Stimulated activated naive CD8-positive, alpha-beta T cell treated with anti-CD3 and anti-CD28 coated beads, Interleukin-15, Interleukin-2, amounts not matched to agents 100 ng/mL and 50 ng/mL, for 24 hours (primary cell): ENCODE results near the gene ASTL.
A peak's percentile ranks its signal among the peaks of the same experiment; 100 is the strongest.
"Not testable (repeated sequence)": the region's sequence is repeated elsewhere in the genome, so short reads cannot be mapped to it uniquely, and the experiment has no call there.

Source experiments
- H3K27ac Mint-ChIP-seq: one replicate; pipeline ENCODE4 v1.8.0; 2021; ENCODE audit warnings: mild to moderate bottlenecking, mixed read lengths
- H3K27me3 Mint-ChIP-seq: one replicate; pipeline ENCODE4 v1.8.0; 2021; ENCODE audit warnings: mixed read lengths
- H3K36me3 Mint-ChIP-seq: one replicate; pipeline ENCODE4 v1.8.0; 2021; ENCODE audit warnings: low read depth, mixed read lengths
- H3K4me1 Mint-ChIP-seq: one replicate; pipeline ENCODE4 v1.8.0; 2021; ENCODE audit warnings: low read depth, mixed read lengths
- H3K4me3 Mint-ChIP-seq: one replicate; pipeline ENCODE4 v1.8.0; 2021; ENCODE audit warnings: mild to moderate bottlenecking, mixed read lengths
- H3K9me3 Mint-ChIP-seq: one replicate; pipeline ENCODE4 v1.8.0; 2021; ENCODE audit warnings: mixed read lengths

ASTL gene

DNA sequence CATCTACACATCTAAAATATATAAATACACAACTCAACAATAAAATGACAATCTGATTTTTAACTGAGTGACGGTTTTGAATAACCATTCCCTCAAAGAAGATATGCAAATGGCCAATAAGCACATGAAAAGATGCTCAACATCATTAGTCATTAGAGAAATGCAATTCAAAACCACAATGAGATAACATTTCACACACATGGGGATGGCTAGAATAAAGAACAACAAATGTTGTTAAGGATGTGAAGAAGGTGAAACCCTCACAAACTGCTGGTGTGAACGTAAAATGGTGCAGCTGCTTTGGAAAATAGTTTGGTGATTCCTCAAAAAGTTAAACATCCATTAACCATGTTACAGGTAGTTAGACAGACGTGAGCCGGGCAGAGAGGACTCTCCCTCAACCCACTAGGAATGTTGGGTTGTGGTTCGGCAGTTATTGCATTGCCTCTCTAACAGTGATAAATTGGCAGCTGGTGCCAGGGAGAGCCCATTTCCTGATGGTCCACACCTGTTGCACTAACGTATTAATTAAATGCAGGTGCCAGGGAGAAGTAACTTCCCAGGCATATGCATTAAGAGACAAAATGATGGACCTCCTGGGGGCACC is 29.2 kb upstream of the ASTL start:
- Mint-ChIP-seq H3K27me3 (no peaks in the 10 kb centered on the region), H3K36me3 (peaks cover 6% of the 10 kb centered on the region), H3K4me1 (peaks cover 70% of the 10 kb centered on the region), H3K9me3 (peaks cover 4% of the 10 kb centered on the region), H3K27ac (peak overlapping the region; percentile 50), H3K4me3 (no peak overlapping the region)

DNA sequence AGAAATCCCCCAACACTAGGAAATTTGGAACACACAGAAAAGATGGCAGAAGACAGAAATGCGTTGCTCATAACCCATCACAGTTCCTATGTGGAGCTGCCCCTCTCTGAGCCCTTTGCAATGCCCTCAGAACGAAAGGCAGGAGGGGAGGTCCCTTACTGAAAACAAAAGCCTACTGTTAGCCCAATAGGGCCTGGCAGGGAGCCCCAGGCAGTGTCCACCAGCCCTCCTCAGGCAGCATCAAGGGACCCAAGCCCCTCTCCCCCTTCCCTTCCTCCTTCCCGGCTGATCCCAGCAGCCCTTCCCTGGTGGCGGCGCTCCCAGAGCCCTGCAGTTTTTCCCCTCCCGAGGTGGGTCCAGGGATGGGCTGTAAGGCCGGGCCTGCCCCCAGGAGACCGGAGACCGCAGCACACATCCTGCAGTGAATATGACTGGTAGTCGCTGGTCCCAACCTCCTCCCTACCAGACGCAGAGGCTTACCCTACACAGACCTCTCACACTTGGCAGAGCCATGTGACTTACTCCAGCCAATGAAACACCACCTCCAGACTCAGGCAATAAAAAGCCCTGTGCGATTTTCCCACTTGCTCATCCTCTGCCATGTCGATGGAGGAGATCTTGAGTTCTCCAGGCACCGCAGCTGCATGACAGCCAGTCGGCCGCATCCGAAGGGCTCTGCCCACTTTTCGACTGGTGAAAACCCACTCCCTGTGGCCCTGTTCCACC is 26.3 kb upstream of the ASTL start:
- Mint-ChIP-seq H3K27me3 (no peaks in the 10 kb centered on the region), H3K9me3 (peaks cover 10% of the 10 kb centered on the region), H3K36me3 (peaks cover 14% of the 10 kb centered on the region), H3K27ac (peak overlapping the region; percentile 95), H3K4me1 (peaks cover 88% of the 10 kb centered on the region), H3K4me3 (peak overlapping the region; percentile 82)

DNA sequence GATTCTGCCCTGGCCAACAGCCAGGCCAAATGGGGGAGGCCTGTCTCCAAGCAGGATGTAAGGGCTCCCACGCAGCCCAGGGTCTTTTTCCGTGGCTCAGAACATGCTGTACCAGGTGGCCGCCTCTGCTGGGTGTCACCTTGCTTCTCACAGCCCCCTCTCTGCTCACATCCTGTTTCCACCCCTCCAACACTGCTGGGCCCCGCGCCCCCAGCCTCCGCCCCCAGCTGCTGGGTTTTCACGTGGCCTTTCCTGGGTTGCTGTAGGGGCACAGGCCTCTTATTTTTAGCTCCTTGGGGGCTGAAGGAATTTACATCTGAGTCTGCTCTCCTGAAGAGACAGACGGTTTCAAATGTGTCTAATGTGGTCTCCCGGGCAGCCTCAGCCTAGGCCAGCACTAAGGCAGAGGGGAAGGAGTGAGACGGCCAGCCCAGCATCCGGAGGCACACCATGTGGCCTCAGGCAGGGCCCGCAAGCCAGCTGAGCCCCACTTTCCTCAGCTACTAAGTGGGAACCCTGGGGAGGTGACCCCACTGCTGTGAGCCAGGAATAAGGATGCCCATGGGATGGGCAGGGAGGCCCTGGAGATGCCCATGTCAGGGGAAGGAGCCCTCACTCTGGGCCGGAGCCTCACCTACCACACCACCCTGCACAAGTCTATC is 25.6 kb upstream of the ASTL start:
- Mint-ChIP-seq H3K27ac (peak overlapping the region; percentile 95), H3K36me3 (peaks cover 9% of the 10 kb centered on the region), H3K4me3 (peak overlapping the region; percentile 82), H3K27me3 (no peaks in the 10 kb centered on the region), H3K9me3 (peaks cover 6% of the 10 kb centered on the region), H3K4me1 (peaks cover 88% of the 10 kb centered on the region)

DNA sequence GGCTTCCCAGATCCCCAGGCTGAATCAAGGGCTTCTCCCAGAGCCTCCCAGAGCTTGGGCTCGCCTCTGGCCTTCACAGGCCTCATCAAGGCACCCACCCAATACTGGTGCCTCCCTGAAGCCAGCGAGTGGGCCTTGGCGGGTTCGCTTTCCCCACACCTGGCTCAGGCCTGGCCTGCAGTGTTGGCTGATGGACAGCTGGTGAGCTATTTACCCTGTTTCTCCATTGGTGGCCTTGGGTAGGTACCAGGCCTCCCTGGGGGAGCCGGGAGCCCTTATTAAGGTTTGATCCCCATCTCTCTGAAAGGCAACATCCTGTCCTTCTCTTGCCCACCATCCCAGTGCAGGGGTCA is 25.1 kb upstream of the ASTL start:
- no peaks in the 10 kb centered on the region for H3K27me3 Mint-ChIP-seq
- peak overlapping the region; percentile 82 for H3K4me3 Mint-ChIP-seq
- peak overlapping the region; percentile 95 for H3K27ac Mint-ChIP-seq
- H3K9me3 Mint-ChIP-seq: peaks cover 6% of the 10 kb centered on the region
- H3K4me1 Mint-ChIP-seq: peaks cover 90% of the 10 kb centered on the region
- peaks cover 8% of the 10 kb centered on the region for H3K36me3 Mint-ChIP-seq

DNA sequence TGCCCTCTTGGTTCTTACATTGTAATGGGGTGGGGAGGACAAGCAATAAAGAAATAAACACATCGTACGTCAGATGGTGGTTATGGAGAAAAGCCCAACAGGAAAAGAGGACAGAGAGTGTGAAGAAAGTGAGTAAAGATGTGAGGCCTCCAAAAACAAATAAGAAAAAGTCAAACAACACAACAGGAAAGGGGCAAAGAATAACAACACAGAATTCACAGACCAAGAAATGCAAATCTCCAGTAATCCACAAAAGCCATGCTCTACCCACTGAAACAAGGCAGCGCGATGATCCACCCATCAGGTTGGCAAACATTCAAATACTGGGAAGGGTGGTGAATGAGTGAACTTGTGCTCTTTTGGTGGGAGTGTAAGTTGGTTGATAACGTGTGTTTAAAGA is 23.6 kb upstream of the ASTL start:
- peak overlapping the region; percentile 57 for H3K4me3 Mint-ChIP-seq
- no peaks in the 10 kb centered on the region for H3K27me3 Mint-ChIP-seq
- peaks cover 8% of the 10 kb centered on the region for H3K36me3 Mint-ChIP-seq
- H3K9me3 Mint-ChIP-seq: peaks cover 6% of the 10 kb centered on the region
- H3K4me1 Mint-ChIP-seq: peaks cover 91% of the 10 kb centered on the region
- peak overlapping the region; percentile 95 for H3K27ac Mint-ChIP-seq

DNA sequence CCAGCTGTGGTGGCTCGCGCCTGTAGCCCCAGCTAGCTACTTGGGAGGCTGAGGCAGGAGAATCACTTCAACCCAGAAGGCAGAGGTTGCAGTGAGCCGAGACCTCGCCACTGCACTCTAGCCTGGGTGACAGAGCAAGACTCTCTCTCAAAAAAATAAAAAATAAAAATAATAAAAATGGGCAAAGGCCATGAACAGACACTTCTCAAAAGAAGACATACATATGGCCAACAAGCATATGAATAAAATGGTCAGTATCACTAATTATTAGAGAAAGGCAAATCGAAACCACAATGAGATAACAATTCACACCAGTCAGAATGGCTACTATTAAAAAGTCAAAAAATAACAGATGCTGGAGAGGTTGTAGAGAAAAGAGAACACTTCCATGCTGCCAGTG is 22.1 kb upstream of the ASTL start:
- peaks cover 98% of the 10 kb centered on the region for H3K4me1 Mint-ChIP-seq
- H3K27ac Mint-ChIP-seq, H3K9me3 Mint-ChIP-seq, H3K4me3 Mint-ChIP-seq, H3K27me3 Mint-ChIP-seq, H3K36me3 Mint-ChIP-seq: not testable (repeated sequence)

DNA sequence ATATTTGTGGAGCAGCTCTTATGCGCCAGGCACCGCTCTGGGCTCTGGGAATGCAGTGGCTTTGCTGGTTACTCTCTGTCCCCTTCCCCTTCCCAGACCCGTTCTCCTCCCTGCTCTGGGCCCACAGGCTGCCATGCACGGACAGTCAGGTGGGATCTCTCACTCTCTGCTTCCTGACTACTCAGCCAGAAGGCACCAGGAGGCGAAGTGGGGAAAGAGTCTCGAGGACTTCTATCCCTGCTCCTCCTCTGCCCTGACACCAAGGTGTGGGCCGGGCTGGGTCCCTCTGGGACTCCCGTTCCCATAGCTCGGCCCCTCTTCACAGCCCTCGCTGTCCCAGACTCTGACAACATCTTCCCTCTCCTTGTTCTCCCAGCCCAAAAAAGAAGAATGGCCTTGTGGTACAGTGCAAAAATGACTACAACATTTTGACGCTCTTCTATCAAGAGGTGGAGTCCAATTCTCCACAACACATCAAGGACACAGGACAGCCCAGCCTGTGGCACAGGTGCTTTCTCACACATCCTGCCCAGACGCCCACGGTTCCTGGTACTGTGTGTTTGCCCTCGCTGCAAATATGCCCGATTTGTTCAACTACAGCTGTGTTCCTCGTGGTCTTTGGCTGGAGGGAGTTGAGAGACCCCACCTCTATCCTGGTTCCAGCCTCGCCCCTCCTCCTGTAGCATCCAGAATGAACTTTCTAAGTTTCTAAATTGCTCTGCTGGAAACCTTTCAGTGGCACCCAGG is 21.0 kb upstream of the ASTL start:
- Mint-ChIP-seq H3K36me3 (peaks cover 8% of the 10 kb centered on the region), H3K4me1 (peaks cover 94% of the 10 kb centered on the region), H3K27me3 (no peaks in the 10 kb centered on the region), H3K27ac (peak overlapping the region; percentile 91), H3K4me3 (peak overlapping the region; percentile 51), H3K9me3 (peaks cover 6% of the 10 kb centered on the region)

DNA sequence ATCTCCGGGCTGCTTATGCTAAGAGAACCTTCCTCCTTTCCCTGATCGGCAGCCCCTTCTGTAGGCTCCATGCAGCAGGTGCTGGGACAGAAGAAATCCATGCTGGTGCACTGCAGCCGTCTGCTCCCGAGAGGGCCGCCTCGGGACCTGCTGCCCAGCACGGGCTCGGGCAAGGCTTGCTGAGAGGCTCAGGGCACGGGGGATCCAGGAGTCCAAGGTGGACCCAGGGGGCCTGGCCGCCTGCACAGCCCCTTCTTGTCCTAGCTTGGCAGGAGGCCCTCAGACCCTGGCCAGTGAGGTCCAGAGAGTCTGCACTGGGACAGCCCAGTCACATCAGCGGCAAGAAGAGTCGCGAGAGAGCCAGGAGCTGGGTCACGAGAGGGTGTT is 20.2 kb upstream of the ASTL start:
- peaks cover 6% of the 10 kb centered on the region for H3K9me3 Mint-ChIP-seq
- no peaks in the 10 kb centered on the region for H3K27me3 Mint-ChIP-seq
- peak overlapping the region; percentile 51 for H3K4me3 Mint-ChIP-seq
- peak overlapping the region; percentile 91 for H3K27ac Mint-ChIP-seq
- H3K4me1 Mint-ChIP-seq: peaks cover 91% of the 10 kb centered on the region
- peaks cover 8% of the 10 kb centered on the region for H3K36me3 Mint-ChIP-seq

DNA sequence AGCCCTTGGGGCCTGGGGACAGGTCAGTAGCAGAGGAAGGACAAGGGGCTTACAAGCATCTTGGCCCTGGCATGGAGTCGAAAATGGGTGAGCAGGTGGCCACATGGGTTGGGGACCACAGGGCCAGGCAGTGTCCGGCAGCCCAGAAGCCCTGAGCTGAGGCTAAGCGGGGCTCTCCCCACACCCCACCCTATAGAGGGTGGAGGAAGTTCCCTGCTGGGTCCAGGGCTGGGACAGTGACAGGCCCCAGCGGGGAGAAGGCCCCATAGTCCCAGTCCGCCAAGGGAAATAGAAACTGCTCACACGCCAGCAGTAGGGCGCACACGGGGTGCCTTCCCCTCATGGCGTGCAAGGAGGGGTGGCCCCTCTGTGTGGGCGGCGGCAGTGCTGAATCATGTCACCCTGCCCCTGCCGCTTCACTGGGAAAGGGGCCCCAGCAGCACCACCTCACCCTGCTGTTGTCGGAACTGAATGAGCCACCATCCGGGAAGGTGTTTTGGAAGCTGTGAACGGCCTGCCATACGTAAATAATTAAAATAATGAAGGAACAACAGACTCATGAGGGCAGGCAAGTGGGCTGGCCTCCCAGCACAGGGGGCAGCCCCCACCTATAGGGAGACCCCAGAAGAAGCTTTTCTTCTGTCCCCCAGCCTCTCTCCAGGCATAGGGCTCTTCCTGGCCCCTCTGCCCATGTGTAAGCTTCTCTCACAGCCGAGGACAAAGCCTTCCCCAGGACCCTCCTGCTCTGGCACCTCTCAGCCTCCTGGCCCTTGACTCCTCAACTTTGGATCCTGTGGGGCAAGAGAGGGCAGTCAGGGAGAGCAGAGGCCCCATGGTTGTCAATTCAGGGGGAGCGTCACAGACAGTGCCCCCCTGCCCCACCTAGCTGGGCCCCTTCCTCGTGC is 19.6 kb upstream of the ASTL start:
- peaks cover 8% of the 10 kb centered on the region for H3K36me3 Mint-ChIP-seq
- peak overlapping the region; percentile 91 for H3K27ac Mint-ChIP-seq
- no peaks in the 10 kb centered on the region for H3K27me3 Mint-ChIP-seq
- H3K4me3 Mint-ChIP-seq: peak overlapping the region; percentile 51
- H3K9me3 Mint-ChIP-seq: peaks cover 6% of the 10 kb centered on the region
- H3K4me1 Mint-ChIP-seq: peaks cover 91% of the 10 kb centered on the region

DNA sequence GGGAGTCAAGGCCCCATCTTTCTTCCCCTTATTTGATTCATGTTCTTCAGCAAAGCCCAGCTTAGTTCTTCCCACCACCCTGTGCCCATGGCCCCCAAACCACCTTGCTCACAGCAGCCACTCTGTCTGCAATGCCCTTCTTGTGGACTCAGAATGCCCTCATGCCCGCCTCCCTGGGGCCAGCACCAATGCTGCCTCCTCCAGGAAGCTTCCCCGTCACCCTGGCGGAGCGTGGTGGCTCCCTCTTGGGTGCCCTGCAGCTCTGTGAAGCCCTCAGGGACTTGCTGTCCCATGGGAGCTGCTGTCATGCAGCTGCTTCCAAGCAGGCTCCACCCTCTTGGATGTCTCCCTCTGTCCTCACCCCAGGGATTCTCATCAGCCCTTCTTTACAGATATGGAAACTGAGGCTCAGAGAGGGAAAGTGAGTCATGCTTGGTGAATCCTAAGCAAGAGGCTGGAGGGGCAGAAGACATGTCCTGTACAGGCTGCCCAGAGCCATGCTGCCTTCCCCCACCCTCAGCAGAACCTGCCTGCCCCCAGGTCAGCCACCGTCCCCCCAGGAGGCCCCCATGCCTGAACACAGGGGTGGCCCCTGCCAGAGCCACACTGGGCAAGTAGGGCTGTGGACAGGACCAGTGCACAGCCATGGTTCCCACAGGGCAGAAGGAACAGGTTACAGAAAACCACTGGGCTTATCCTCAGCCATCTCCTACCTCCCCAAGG is 18.8 kb upstream of the ASTL start:
- peak overlapping the region; percentile 91 for H3K27ac Mint-ChIP-seq
- peaks cover 8% of the 10 kb centered on the region for H3K36me3 Mint-ChIP-seq
- no peaks in the 10 kb centered on the region for H3K27me3 Mint-ChIP-seq
- H3K4me1 Mint-ChIP-seq: peaks cover 91% of the 10 kb centered on the region
- H3K9me3 Mint-ChIP-seq: peaks cover 6% of the 10 kb centered on the region
- peak overlapping the region; percentile 51 for H3K4me3 Mint-ChIP-seq

DNA sequence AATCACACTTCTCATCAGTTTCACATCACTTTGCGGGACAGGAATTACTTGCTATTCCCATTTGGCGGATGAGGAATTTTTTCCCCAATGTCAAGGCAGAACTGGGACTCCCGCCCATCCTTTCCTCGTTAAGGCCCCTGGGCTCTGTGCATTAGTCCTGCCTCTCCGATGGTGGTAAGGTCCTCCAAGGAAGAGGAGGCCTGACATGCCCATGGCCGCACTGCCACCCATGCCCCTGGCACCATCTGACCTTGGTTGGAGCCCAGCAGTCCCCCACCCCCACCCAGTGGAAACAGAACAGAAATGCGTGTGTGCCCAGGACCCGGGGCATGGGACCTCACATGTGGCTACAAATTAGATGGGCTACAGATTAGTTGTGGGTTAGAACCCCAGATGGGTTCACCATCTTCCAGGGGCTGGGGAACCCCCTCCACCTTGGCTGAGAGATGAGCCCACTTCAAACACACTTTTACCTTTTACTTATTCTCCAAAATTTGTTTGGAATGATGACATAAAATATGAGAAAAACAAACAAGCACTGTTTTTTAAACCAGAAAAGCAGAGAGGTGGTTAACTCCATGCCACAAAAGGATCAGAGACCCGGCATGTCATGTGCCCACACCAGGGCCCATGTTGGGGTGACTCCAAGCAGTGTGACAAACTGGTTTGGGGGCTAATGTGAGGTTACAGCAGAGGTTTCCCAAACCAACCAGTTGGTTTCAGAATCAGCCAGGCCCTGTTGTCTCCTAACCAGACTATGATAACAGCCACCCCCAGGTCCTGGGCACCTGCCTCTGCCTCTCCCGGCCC is 17.9 kb upstream of the ASTL start:
- peaks cover 91% of the 10 kb centered on the region for H3K4me1 Mint-ChIP-seq
- peaks cover 8% of the 10 kb centered on the region for H3K36me3 Mint-ChIP-seq
- peak overlapping the region; percentile 91 for H3K27ac Mint-ChIP-seq
- peak overlapping the region; percentile 51 for H3K4me3 Mint-ChIP-seq
- H3K27me3 Mint-ChIP-seq: no peaks in the 10 kb centered on the region
- H3K9me3 Mint-ChIP-seq: peaks cover 6% of the 10 kb centered on the region

DNA sequence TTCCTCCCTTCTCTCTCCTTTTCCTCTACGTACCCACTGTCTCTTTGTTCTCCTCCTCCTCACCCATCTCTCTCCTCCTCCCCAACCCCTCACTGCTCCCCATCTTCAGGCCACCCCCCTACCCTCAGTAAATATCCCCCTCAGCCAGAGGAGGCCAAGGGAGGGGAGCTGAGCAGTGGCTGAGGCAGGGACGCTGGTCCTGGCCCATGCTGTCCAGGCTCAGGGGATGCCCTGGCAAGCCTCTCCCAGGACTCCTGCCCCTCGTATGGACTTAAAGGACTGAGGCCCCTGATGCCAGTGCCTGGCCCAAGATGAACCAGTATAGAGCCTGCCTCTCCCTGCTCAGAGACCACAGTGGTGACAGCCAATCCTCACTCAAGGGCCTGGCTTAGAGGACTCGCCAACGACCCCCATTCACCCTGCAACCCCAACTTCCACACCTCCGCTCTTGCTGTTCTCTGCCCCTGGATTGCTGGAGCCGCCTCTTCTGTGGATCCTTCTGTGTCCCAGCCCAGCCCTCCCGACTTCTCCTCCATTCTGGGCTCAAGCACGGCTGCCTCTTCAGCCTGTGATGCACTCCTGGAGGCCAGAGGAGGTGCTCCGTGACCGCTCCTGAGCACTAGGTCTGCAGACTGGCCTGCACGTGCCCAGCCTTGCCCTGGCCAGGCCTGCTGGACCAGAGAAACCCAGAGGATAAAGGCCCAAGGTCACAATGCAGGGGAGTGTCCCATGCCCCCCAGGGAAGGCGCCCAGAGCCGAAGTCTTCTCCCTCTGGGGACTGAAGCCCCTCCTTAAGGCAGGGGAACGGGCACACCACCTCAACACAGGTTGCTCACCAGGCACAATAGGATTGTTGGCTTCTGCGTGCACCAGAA is 16.4 kb upstream of the ASTL start:
- Mint-ChIP-seq H3K4me3 (no peak overlapping the region), H3K27ac (no peak overlapping the region), H3K27me3 (no peaks in the 10 kb centered on the region), H3K36me3 (no peaks in the 10 kb centered on the region), H3K9me3 (no peaks in the 10 kb centered on the region), H3K4me1 (peaks cover 88% of the 10 kb centered on the region)
